ENCODE results near the gene ULK4.

ULK4 gene

GRCh38 chr3:41220906-41221677 is 740.8 kb downstream of the ULK4 start:
- no peak for TF ChIP-seq CTCF (conservative IDR thresholded peaks at IDR 0.05; ENCODE audit: low read length)
- DNase-seq (ENCODE audit: low read depth) = no peak
- H3K4me3 ChIP-seq (ENCODE audit: low read length) = no peak overlapping the region

DNA sequence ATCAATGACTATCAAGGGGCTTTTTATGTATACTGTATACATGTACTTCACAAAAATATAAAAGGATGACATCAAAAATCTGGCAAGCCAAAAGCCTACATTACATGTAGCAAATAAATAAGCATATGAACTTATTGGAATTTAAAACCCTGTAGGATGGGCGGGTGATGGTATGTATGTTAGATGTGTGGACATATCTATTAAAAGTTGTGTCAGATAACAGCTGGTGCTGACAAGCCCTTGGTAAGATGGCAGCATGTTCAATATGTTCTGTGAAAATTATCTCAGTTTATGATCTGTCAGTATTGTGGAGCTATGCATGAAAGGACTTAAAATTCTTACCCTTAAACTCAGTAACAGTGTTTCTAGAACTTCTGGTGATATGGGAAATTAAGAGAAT is 742.5 kb downstream of the ULK4 start:
- no peak overlapping the region for H3K4me3 ChIP-seq (ENCODE audit: low read length)
- TF ChIP-seq CTCF (conservative IDR thresholded peaks at IDR 0.05; ENCODE audit: low read length) = no peak
- DNase-seq (ENCODE audit: low read depth) = no peak

GRCh38 chr3:41216993-41217392 is 744.9 kb downstream of the ULK4 start:
- no peak for TF ChIP-seq CTCF (conservative IDR thresholded peaks at IDR 0.05; ENCODE audit: low read length)
- H3K4me3 ChIP-seq (ENCODE audit: low read length) = no peak overlapping the region
- DNase-seq (ENCODE audit: low read depth) = no peak

GRCh38 chr3:41216422-41216821 is 745.5 kb downstream of the ULK4 start:
- no peak for TF ChIP-seq CTCF (conservative IDR thresholded peaks at IDR 0.05; ENCODE audit: low read length)
- H3K4me3 ChIP-seq (ENCODE audit: low read length) = no peak overlapping the region
- DNase-seq (ENCODE audit: low read depth) = no peak

GRCh38 chr3:41213588-41213987 is 748.3 kb downstream of the ULK4 start:
- no peak overlapping the region for H3K4me3 ChIP-seq (ENCODE audit: low read length)
- TF ChIP-seq CTCF (conservative IDR thresholded peaks at IDR 0.05; ENCODE audit: low read length) = no peak
- no peak for DNase-seq (ENCODE audit: low read depth)

GRCh38 chr3:41212088-41212487 is 749.8 kb downstream of the ULK4 start:
- no peak for DNase-seq (ENCODE audit: low read depth)
- H3K4me3 ChIP-seq (ENCODE audit: low read length) = no peak overlapping the region
- no peak for TF ChIP-seq CTCF (conservative IDR thresholded peaks at IDR 0.05; ENCODE audit: low read length)

DNA sequence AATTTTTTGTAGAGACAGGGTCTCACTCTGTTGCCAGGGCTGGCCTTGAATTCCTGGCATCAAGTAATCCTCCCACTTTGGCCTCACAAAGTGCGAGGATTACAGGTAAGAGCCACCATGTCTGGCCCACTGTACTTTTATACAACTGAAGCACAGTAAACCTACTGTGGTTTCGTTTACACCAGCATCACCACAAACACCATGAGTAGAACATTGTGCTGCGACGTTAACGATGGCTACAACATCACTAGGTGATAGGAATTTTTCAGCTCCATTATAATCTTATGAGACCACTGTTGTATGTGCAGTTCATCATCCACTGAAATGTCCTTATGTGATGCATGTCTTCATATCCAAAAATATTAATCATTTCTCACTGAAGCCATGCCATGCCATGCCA is 750.9 kb downstream of the ULK4 start:
- DNase-seq (ENCODE audit: low read depth) = no peak
- no peak for TF ChIP-seq CTCF (conservative IDR thresholded peaks at IDR 0.05; ENCODE audit: low read length)
- H3K4me3 ChIP-seq (ENCODE audit: low read length) = no peak overlapping the region

All from AG10803 (cell line).